Endodermal cell (in vitro differentiated cells): ENCODE measurements around the gene SNX3. TPM values are rescaled to one million over a fixed set of nuclear protein-coding genes. Genes with fewer than 3 reads are reported as not detected.

Source experiments
- DNase-seq: peaks from one replicate; pipeline ENCODE4 v3.0.0-alpha.2; 2017
- H3K27ac ChIP-seq: 2 replicates; pipeline ENCODE4 v1.5.1; 2013; ENCODE audit warnings: mild to moderate bottlenecking, low read depth, low read length, moderate library complexity
- H3K27me3 ChIP-seq: 2 replicates; pipeline ENCODE4 v1.6.1; 2013; ENCODE audit warnings: mild to moderate bottlenecking, low read length, moderate library complexity; ENCODE audit not compliant: insufficient read depth, control insufficient read depth, poor library complexity, severe bottlenecking
- H3K36me3 ChIP-seq: 2 replicates; pipeline ENCODE4 v1.7.0; 2013; ENCODE audit warnings: mild to moderate bottlenecking, low read length, moderate library complexity; ENCODE audit not compliant: control insufficient read depth, insufficient read depth
- H3K4me1 ChIP-seq: one replicate; pipeline ENCODE4 v1.7.0; 2013; ENCODE audit warnings: low read length; ENCODE audit not compliant: control insufficient read depth, insufficient read depth
- H3K4me3 ChIP-seq: 2 replicates; pipeline ENCODE4 v1.5.1; 2013; ENCODE audit warnings: mild to moderate bottlenecking, low read length, moderate library complexity
- H3K9ac ChIP-seq: 2 replicates; pipeline ENCODE4 v1.6.1; 2013; ENCODE audit warnings: mild to moderate bottlenecking, low read length, moderate library complexity; ENCODE audit not compliant: poor library complexity, severe bottlenecking; ENCODE audit errors: extremely low read depth
- H3K9me3 ChIP-seq: 2 replicates; pipeline ENCODE4 v1.6.1; 2013; ENCODE audit warnings: mild to moderate bottlenecking, low read length, moderate library complexity; ENCODE audit not compliant: control insufficient read depth
- H3K27ac Mint-ChIP-seq: 2 replicates; pipeline ENCODE4 v1.8.0; 2020; ENCODE audit warnings: mixed read lengths
- H3K27me3 Mint-ChIP-seq: 2 replicates; pipeline ENCODE4 v1.8.0; 2021; ENCODE audit warnings: mild to moderate bottlenecking, mixed read lengths; ENCODE audit not compliant: insufficient read depth
- H3K36me3 Mint-ChIP-seq: 2 replicates; pipeline ENCODE4 v1.8.0; 2020; ENCODE audit warnings: low read depth, mixed read lengths
- H3K4me1 Mint-ChIP-seq: 2 replicates; pipeline ENCODE4 v1.8.0; 2020; ENCODE audit warnings: mixed read lengths
- H3K4me3 Mint-ChIP-seq: 2 replicates; pipeline ENCODE4 v1.8.0; 2020; ENCODE audit warnings: mild to moderate bottlenecking, moderate library complexity, mixed read lengths
- H3K9me3 Mint-ChIP-seq: 2 replicates; pipeline ENCODE4 v1.8.0; 2020; ENCODE audit warnings: mild to moderate bottlenecking, mixed read lengths
- WGBS, 2 experiments: methylation state at CpG; one replicate each; pipeline versions ENCODE4 v1.1.5 to v1.1.7; 2013; ENCODE audit warnings: missing lambda C conversion rate in 2 of 2, mixed read lengths in 1 of 2; ENCODE audit not compliant: insufficient coverage in 1 of 2, insufficient read length in 1 of 2; 5-methylcytosine and 5-hydroxymethylcytosine counted together
- total RNA-seq, 2 donors: library from RNA; stranded (reverse); fragmentation: NEBNext Ultra II Directional in 1 of 2; extraction: Animal tissue kit (Norgen Biotek cat#: 25700) in 1 of 2; gene quantifications; 2 replicates in 1 of 2; 3 replicates in 1 of 2; pipeline ENCODE4 v1.2.1, GENCODE V29; 2021
- TF ChIP-seq, protein P1 (sequence below): fragments of 200-600 bp; sonication (generic); conservative IDR thresholded peaks from 2 replicates; pipeline ENCODE4 v1.5.0; 2021; ENCODE audit warnings: antibody characterized with exemption, mild to moderate bottlenecking

The SNX3 gene
- total RNA-seq, 2 donors from 2014 or later = 79.2 TPM

DNA sequence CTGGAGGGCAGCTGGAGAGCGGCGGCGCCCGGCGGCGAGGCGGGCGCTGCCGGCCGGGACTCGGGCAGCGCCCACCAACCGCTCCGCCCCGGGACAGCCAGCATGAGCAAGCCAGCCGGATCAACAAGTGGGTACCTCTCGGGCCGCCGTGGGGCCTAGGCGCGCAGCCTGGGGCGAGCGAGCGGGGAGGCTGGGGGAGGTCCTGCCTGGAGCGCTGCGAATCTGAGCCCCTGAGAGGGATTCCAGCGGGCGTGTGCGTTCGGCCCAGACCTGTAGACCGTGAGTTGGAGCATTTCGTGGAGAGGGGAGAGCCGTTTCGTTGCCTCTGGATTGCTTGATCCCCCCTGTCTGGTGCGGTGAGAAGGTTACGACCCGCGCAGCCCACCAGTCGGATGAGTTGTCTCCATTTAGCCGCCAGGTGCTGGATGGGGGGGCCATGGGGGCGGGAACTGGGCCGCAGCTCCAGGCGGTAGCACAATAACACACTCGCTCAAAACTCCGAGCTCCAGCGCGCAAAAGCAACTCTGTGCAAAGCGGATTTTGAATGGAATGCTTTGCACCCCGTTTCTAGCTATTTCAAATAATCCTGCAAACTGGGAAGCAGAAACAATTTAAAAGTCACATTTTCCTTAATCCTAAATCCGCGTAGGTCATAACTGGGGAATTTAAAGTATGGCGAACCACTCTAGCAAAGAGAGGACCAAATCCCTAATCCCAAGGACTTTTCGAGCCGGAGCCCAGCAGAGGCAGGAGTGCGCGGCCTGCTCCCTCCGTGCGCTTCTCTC lies 94.0 kb downstream of the SNX3 start:
- H3K36me3 ChIP-seq = no peaks in the 10 kb centered on the region
- peak overlapping the region; percentile 73 for H3K4me3 ChIP-seq
- WGBS, 2 experiments = 2% methylated on average over 23 to 58 of the region's 58 CpGs
- H3K4me3 Mint-ChIP-seq = peak overlapping the region; percentile 49
- TF ChIP-seq, protein P1, sequence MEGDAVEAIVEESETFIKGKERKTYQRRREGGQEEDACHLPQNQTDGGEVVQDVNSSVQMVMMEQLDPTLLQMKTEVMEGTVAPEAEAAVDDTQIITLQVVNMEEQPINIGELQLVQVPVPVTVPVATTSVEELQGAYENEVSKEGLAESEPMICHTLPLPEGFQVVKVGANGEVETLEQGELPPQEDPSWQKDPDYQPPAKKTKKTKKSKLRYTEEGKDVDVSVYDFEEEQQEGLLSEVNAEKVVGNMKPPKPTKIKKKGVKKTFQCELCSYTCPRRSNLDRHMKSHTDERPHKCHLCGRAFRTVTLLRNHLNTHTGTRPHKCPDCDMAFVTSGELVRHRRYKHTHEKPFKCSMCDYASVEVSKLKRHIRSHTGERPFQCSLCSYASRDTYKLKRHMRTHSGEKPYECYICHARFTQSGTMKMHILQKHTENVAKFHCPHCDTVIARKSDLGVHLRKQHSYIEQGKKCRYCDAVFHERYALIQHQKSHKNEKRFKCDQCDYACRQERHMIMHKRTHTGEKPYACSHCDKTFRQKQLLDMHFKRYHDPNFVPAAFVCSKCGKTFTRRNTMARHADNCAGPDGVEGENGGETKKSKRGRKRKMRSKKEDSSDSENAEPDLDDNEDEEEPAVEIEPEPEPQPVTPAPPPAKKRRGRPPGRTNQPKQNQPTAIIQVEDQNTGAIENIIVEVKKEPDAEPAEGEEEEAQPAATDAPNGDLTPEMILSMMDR = no peak
- H3K4me1 ChIP-seq = peaks cover 16% of the 10 kb centered on the region
- H3K9me3 ChIP-seq = no peaks in the 10 kb centered on the region
- H3K9ac ChIP-seq = no peak overlapping the region
- no peaks in the 10 kb centered on the region for H3K36me3 Mint-ChIP-seq
- H3K27ac ChIP-seq = no peak overlapping the region
- H3K4me1 Mint-ChIP-seq = peaks cover 32% of the 10 kb centered on the region
- no peaks in the 10 kb centered on the region for H3K9me3 Mint-ChIP-seq
- H3K27me3 Mint-ChIP-seq = peaks cover 99% of the 10 kb centered on the region
- peaks cover 100% of the 10 kb centered on the region for H3K27me3 ChIP-seq
- H3K27ac Mint-ChIP-seq = no peak overlapping the region
- DNase-seq = peak; percentile 78

DNA sequence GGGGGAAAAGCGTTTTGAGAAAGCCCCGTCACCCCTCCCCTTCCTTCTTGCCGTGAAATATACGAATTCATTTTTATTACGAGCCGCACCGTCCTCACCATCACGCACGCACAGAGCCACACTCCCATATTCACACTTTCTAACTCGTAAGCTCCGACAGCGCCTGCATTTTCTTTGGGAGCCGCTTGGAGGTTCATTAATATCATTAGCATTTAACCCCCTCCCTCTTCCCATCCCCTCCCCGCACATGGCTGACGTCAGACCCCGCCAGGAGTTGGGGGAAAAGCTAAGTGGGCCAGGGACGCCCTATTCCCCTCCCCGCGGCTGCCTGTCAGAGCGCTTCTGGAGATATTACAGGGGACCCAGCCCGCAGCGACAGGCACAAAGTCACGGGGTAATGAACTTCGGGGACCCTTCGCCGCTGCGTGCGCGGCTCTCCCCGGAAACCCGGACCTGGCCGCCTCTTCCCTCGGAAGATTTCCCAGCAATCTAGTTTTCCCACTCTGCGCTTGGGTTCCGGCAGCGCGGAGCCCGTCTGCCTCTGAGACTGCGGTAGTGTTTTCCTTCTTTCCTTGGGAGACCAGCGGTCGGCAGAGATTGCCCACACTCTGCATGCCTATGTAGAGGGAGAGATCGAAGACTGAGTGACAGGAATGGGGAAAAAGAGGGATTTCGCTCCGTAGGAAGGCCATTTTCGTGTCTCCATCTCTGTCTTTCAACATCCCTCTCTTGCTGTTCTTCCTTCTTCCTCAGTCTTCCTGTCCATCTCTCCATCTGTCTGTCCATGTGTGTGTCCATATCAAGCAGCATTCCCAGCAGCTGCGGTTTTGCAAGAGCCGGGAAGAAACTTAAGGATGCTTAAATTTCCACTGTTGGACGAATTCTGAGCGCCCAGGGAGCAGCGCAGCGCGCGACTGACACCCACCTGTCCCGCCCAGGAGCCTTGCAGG lies 94.9 kb downstream of the SNX3 start, which contains the start of gene NR2E1:
Gene NR2E1 (plus strand): TSS at position 309 of the 950 bp plus-strand sequence. CDS start 744 bp downstream, outside the sequence.
- H3K36me3 ChIP-seq = no peaks in the 10 kb centered on the region
- Mint-ChIP-seq H3K4me1 (peaks cover 30% of the 10 kb centered on the region), H3K27me3 (peaks cover 99% of the 10 kb centered on the region), H3K4me3 (peak within 1 kb of the TSS; percentile 49), H3K36me3 (no peaks in the 10 kb centered on the region), H3K27ac (no peak within 1 kb of the TSS), H3K9me3 (no peaks in the 10 kb centered on the region)
- WGBS, 2 experiments = 1% methylated on average over 25 to 54 of the region's 54 CpGs
- peak within 1 kb of the TSS; percentile 73 for H3K4me3 ChIP-seq
- H3K27me3 ChIP-seq = peaks cover 100% of the 10 kb centered on the region
- DNase-seq = peak; percentile 83
- no peak within 1 kb of the TSS for H3K9ac ChIP-seq
- TF ChIP-seq, protein P1 = peak; percentile 23
- no peaks in the 10 kb centered on the region for H3K9me3 ChIP-seq
- no peak within 1 kb of the TSS for H3K27ac ChIP-seq
- peaks cover 16% of the 10 kb centered on the region for H3K4me1 ChIP-seq
